ENCODE data around the gene KANK2.

DNA sequence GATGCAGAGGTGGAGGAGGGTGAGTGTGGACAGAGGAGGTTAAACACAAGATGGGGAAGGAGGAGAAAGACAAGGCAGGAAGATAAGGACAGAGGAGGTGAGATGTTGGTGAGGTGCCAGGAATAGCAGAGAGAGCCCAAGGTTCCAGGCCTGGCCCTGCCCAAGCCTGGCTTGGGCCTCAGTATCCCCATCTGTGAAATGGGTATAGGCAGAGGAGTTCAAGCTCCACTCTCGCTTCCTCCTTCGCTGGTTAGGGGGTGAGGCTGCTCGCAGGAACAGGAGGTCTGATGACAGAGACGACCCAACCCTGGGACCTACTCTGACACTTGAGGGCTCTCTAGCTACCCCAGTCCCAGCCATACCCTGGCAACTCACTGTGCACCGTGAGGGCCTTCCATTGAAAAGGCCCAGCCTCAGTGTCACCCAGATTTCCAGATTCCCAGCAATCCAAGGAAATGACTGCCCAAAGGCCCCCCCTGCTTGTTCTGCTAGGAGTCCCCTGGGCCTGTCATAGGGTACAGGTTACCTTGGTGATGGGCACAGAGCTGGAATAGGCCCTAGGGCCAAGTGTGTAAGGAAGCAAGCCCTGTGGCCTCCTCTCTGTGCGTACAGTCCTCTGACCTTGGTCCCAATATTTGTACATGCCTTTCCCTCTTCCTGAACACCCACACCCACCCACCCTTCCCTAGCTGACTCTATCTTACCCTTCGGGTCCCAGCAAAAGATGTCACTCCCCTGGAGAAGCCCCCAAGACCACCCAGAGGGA is 33.5 kb upstream of the KANK2 start:
- TF ChIP-seq SP1 (IDR thresholded peaks at IDR 0.05; ENCODE audit: low read depth, low read length) (no peak), TAF1 (IDR thresholded peaks at IDR 0.05; ENCODE audit: borderline replicate concordance, low read depth, low read length) (no peak), EGR1 (IDR thresholded peaks at IDR 0.05; ENCODE audit: borderline replicate concordance in 1 of 2, low read depth in 2 of 2, low read length in 2 of 2) (no peak), EZH2 (IDR thresholded peaks at IDR 0.05; ENCODE audit: borderline replicate concordance, control insufficient read depth, low read depth, low read length) (no peak), CHD1 (IDR thresholded peaks at IDR 0.05; ENCODE audit: low read depth, low read length) (no peak)
- TF ChIP-seq, protein P1, sequence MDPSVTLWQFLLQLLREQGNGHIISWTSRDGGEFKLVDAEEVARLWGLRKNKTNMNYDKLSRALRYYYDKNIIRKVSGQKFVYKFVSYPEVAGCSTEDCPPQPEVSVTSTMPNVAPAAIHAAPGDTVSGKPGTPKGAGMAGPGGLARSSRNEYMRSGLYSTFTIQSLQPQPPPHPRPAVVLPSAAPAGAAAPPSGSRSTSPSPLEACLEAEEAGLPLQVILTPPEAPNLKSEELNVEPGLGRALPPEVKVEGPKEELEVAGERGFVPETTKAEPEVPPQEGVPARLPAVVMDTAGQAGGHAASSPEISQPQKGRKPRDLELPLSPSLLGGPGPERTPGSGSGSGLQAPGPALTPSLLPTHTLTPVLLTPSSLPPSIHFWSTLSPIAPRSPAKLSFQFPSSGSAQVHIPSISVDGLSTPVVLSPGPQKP (IDR thresholded peaks at IDR 0.05; ENCODE audit: low read depth, low read length) = no peak
- TF ChIP-seq, protein P2, sequence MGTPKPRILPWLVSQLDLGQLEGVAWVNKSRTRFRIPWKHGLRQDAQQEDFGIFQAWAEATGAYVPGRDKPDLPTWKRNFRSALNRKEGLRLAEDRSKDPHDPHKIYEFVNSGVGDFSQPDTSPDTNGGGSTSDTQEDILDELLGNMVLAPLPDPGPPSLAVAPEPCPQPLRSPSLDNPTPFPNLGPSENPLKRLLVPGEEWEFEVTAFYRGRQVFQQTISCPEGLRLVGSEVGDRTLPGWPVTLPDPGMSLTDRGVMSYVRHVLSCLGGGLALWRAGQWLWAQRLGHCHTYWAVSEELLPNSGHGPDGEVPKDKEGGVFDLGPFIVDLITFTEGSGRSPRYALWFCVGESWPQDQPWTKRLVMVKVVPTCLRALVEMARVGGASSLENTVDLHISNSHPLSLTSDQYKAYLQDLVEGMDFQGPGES (IDR thresholded peaks at IDR 0.05) = no peak

All from GM12878 (cell line).